HG02798 (cell line): Measurements from ENCODE around the gene ALDH1A1.
"Not testable (repeated sequence)": the region's sequence is repeated elsewhere in the genome, so short reads cannot be mapped to it uniquely, and the experiment has no call there.

Source experiments
- ATAC-seq: cut with Tn5 transposase; IDR thresholded peaks from one replicate; pipeline ENCODE4 v1.9.1; 2021; ENCODE audit warnings: mild to moderate bottlenecking; ENCODE audit not compliant: unreplicated experiment, poor library complexity

Gene ALDH1A1

GRCh38 chr9:72946318-72946717, 6.5 kb downstream of the ALDH1A1 start:
- ATAC-seq, result no peak

GRCh38 chr9:72945391-72945790, 7.5 kb downstream of the ALDH1A1 start:
- no peak for ATAC-seq

GRCh38 chr9:72943844-72944462, 8.9 kb downstream of the ALDH1A1 start:
- ATAC-seq, result no peak

GRCh38 chr9:72942451-72942850, 10.4 kb downstream of the ALDH1A1 start:
- ATAC-seq, result no peak

GRCh38 chr9:72939581-72939980, 13.3 kb downstream of the ALDH1A1 start:
- not testable (repeated sequence) for ATAC-seq

GRCh38 chr9:72937545-72937944, 15.3 kb downstream of the ALDH1A1 start:
- ATAC-seq, result no peak

GRCh38 chr9:72936679-72937078, 16.2 kb downstream of the ALDH1A1 start:
- no peak for ATAC-seq

GRCh38 chr9:72936266-72936665, 16.6 kb downstream of the ALDH1A1 start:
- ATAC-seq, result no peak

- no peak for ATAC-seq
Observed at GRCh38 chr9:72935595-72935994, 17.3 kb downstream of the ALDH1A1 start.

GRCh38 chr9:72933730-72934665, 18.9 kb downstream of the ALDH1A1 start:
- ATAC-seq, result no peak

- ATAC-seq, result no peak
Observed at GRCh38 chr9:72932619-72933018, 20.2 kb downstream of the ALDH1A1 start.

- no peak for ATAC-seq
Observed at GRCh38 chr9:72931897-72932296, 21.0 kb downstream of the ALDH1A1 start.

GRCh38 chr9:72931437-72931836, 21.4 kb downstream of the ALDH1A1 start:
- no peak for ATAC-seq

- ATAC-seq, result no peak
Observed at GRCh38 chr9:72930828-72931227, 22.0 kb downstream of the ALDH1A1 start.

- ATAC-seq, result no peak
Observed at GRCh38 chr9:72929542-72929941, 23.3 kb downstream of the ALDH1A1 start.

GRCh38 chr9:72928042-72928507, 24.8 kb downstream of the ALDH1A1 start:
- no peak for ATAC-seq

GRCh38 chr9:72926506-72926905, 26.3 kb downstream of the ALDH1A1 start:
- ATAC-seq, result no peak

GRCh38 chr9:72925891-72926290, 27.0 kb downstream of the ALDH1A1 start:
- no peak for ATAC-seq

GRCh38 chr9:72925126-72925789, 27.6 kb downstream of the ALDH1A1 start:
- no peak for ATAC-seq

GRCh38 chr9:72924154-72924790, 28.6 kb downstream of the ALDH1A1 start:
- no peak for ATAC-seq
